CD14-positive monocyte (primary cell): ENCODE results near the gene CRTC2. TPM values are rescaled to one million over a fixed set of nuclear protein-coding genes. Genes with fewer than 3 reads are reported as not detected.

Experiments used
- DNase-seq, 3 donors: peaks; one replicate each; pipeline ENCODE4 v3.0.0-alpha.2; 2011 to 2022
- H2AFZ ChIP-seq: 2 replicates; pipeline ENCODE4 v1.6.0; 2012; ENCODE audit warnings: mild to moderate bottlenecking, low read depth, low read length, inconsistent platforms; ENCODE audit not compliant: insufficient read depth, poor library complexity, severe bottlenecking
- H3K27ac ChIP-seq, 2 donors: 1 replicate in 1 of 2; 2 replicates in 1 of 2; pipeline ENCODE4 v1.5.1; 2012 to 2013; ENCODE audit warnings: low read length in 2 of 2, control low read depth in 1 of 2, inconsistent platforms in 1 of 2, low read depth in 1 of 2, mild to moderate bottlenecking in 1 of 2
- H3K27me3 ChIP-seq, 2 donors: one replicate each; pipeline versions ENCODE4 v1.6.0 to v1.6.1; 2011 to 2013; ENCODE audit warnings: low read length in 2 of 2; ENCODE audit not compliant: control insufficient read depth in 2 of 2, insufficient read depth in 2 of 2
- H3K36me3 ChIP-seq, 2 donors: replicated peaks in 1 of 2; 1 replicate in 1 of 2; 2 replicates in 1 of 2; pipeline versions ENCODE4 v1.5.1 to v1.6.1; 2012 to 2013; ENCODE audit warnings: low read length in 2 of 2, control low read depth in 1 of 2, inconsistent platforms in 1 of 2, mild to moderate bottlenecking in 1 of 2; ENCODE audit not compliant: insufficient read depth in 2 of 2, control insufficient read depth in 1 of 2
- H3K4me1 ChIP-seq, 2 donors: 1 replicate in 1 of 2; 2 replicates in 1 of 2; pipeline versions ENCODE4 v1.5.1 to v1.6.1; 2012 to 2013; ENCODE audit warnings: low read length in 2 of 2, control low read depth in 1 of 2, inconsistent platforms in 1 of 2, mild to moderate bottlenecking in 1 of 2, moderate library complexity in 1 of 2; ENCODE audit not compliant: insufficient read depth in 2 of 2, control insufficient read depth in 1 of 2
- H3K4me2 ChIP-seq: replicated peaks from 2 replicates; pipeline ENCODE3; 2012; ENCODE audit warnings: low read length, moderate library complexity, mild to moderate bottlenecking; ENCODE audit not compliant: poor library complexity, severe bottlenecking; ENCODE audit errors: extremely low read depth
- H3K4me3 ChIP-seq, 3 experiments: fragments of 200-600 bp in 1 of 3; sonication (generic) in 1 of 3; replicated peaks in 1 of 3; 1 replicate in 2 of 3; 2 replicates in 1 of 3; pipeline ENCODE4 v1.5.1; 2011 to 2013; ENCODE audit warnings: low read length in 3 of 3, mild to moderate bottlenecking in 3 of 3, control low read depth in 2 of 3, low read depth in 2 of 3, inconsistent platforms in 1 of 3, moderate library complexity in 1 of 3
- H3K79me2 ChIP-seq: 2 replicates; pipeline ENCODE4 v1.6.0; 2012; ENCODE audit warnings: mild to moderate bottlenecking, control low read depth, inconsistent platforms, low read length, moderate library complexity; ENCODE audit not compliant: insufficient read depth
- H3K9ac ChIP-seq: 2 replicates; pipeline ENCODE4 v1.6.0; 2017; ENCODE audit warnings: low read length, mild to moderate bottlenecking; ENCODE audit not compliant: insufficient read depth, poor library complexity, severe bottlenecking
- H3K9me3 ChIP-seq, 2 donors: replicated peaks in 1 of 2; 1 replicate in 1 of 2; 2 replicates in 1 of 2; pipeline versions ENCODE4 v1.5.1 to v1.6.1; 2012 to 2013; ENCODE audit warnings: low read length in 2 of 2, control low read depth in 1 of 2; ENCODE audit not compliant: control insufficient read depth in 1 of 2, insufficient read depth in 1 of 2
- H4K20me1 ChIP-seq: 2 replicates; pipeline ENCODE4 v1.6.0; 2012; ENCODE audit warnings: mild to moderate bottlenecking, low read length, control low read depth, moderate library complexity; ENCODE audit not compliant: insufficient read depth
- H3K27ac Mint-ChIP-seq, 7 donors: one replicate each; pipeline ENCODE4 v1.8.0; 2020; ENCODE audit warnings: mild to moderate bottlenecking in 7 of 7, mixed read lengths in 7 of 7, moderate library complexity in 6 of 7, inconsistent platforms in 2 of 7
- H3K27me3 Mint-ChIP-seq, 3 donors: one replicate each; pipeline ENCODE4 v1.8.0; 2021 to 2022; ENCODE audit warnings: low read depth in 3 of 3, mild to moderate bottlenecking in 3 of 3, mixed read lengths in 3 of 3, moderate library complexity in 3 of 3, inconsistent platforms in 1 of 3
- H3K36me3 Mint-ChIP-seq, 2 donors: one replicate each; pipeline ENCODE4 v1.8.0; 2020; ENCODE audit warnings: mixed read lengths in 2 of 2, inconsistent platforms in 1 of 2, mild to moderate bottlenecking in 1 of 2
- H3K4me1 Mint-ChIP-seq: one replicate; pipeline ENCODE4 v1.8.0; 2020; ENCODE audit warnings: mild to moderate bottlenecking, mixed read lengths
- H3K4me3 Mint-ChIP-seq, 2 donors: one replicate each; pipeline ENCODE4 v1.8.0; 2020; ENCODE audit warnings: mild to moderate bottlenecking in 2 of 2, mixed read lengths in 2 of 2, moderate library complexity in 1 of 2
- H3K9me3 Mint-ChIP-seq, 7 donors: one replicate each; pipeline ENCODE4 v1.8.0; 2020 to 2022; ENCODE audit warnings: mixed read lengths in 7 of 7, mild to moderate bottlenecking in 6 of 7, moderate library complexity in 6 of 7, inconsistent platforms in 2 of 7
- WGBS: methylation state at CpG from one replicate; pipeline ENCODE4 v1.1.5; 2013; ENCODE audit warnings: missing lambda C conversion rate; ENCODE audit not compliant: insufficient coverage; 5-methylcytosine and 5-hydroxymethylcytosine counted together
- intact Hi-C, 2 donors: fragments of 100-400 bp; cut with micrococcal nuclease; formaldehyde crosslinking; loops; one replicate each; pipeline versions ENCODE4 v1.15.0 to v1.15.1; 2023
- polyA plus RNA-seq, 3 donors: library from polyadenylated mRNA; depleted of rRNA in 1 of 3; unstranded in 2 of 3; stranded (reverse) in 1 of 3; fragments of 300-500 nt in 2 of 3; fragments of >200 nt in 1 of 3; fragmentation: Illumina TruSeq in 2 of 3; gene quantifications; 1 replicate in 2 of 3; 2 replicates in 1 of 3; pipeline ENCODE4 v1.2.3, GENCODE V29; 2012 to 2021
- TF ChIP-seq, protein P1 (sequence below): fragments of 200-600 bp; IDR thresholded peaks from one replicate; pipeline ENCODE4 v1.8.0; 2022; ENCODE audit warnings: antibody characterized with exemption, mild to moderate bottlenecking

CRTC2 gene
- polyA plus RNA-seq, 3 donors: 13.7 to 86.0 (median 21.2) TPM

DNA sequence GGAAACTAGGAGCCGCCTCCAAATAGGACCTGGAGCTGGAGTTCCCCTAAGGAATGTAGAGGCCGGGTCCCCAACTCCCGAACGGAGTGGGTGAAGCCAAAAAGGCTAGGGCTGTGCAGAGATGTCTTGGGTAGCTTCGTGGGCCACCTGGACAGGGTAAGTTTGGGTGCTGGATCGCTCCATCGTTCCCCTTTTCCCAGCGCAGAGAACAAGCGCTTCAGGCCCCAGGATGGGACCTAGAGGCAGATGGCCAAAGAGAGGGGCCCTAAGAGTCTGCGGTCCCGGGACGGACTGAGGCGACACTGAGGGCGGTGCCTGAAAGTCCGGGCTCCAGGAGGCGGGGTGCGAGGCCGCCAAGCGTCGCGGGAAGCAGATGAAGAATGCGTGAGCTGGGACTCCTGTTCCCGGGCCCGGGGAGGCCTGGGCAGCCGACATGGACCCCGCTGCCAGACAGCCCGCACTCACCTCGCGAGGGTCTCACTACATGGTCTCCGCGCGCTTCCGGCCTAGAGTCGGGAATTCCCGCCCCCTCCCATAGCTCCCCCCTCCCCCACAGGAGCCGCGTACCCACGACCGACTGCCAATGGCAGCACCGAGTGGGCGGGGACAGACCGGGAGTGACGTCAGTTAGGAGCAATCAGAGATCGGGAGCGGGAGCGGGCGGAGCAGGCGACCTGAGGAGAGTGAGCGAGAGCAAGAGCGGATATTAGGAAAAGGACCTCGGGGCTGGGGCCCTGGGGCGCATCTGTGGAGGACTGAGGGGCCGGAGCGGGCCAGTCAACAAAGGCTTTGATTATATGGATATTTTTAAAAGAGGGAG lies 4.8 kb upstream of the CRTC2 start, which contains the start of gene SLC39A1:
Gene SLC39A1 (minus strand): TSS at position 508 of the 820 bp plus-strand sequence. CDS start 822 bp downstream, outside the sequence.
- Histone ChIP-seq H3K27ac (peak within 1 kb of the TSS; percentile 90 to 95), H3K9ac (peak within 1 kb of the TSS; percentile 74), H3K4me2 (peak within 1 kb of the TSS; percentile 82), H3K27me3 (no peaks in the 10 kb centered on the region), H3K4me3 (peak within 1 kb of the TSS; percentile 53 to 91 (median 70)), H2AFZ (peak within 1 kb of the TSS; percentile 85), H4K20me1 (peaks cover 13% of the 10 kb centered on the region), H3K36me3 (peaks cover 10 to 27% of the 10 kb centered on the region in 2 donors), H3K79me2 (peaks cover 72% of the 10 kb centered on the region), H3K9me3 (no peaks in the 10 kb centered on the region), H3K4me1 (peaks cover 65 to 78% of the 10 kb centered on the region in 2 donors)
- Mint-ChIP-seq H3K27me3 (peaks cover 0 to 2% (median 0%) of the 10 kb centered on the region in 3 donors), H3K27ac (peak within 1 kb of the TSS; percentile 89 to 98 (median 94)), H3K9me3 (peaks cover 0 to 2% (median 0%) of the 10 kb centered on the region in 7 donors), H3K4me1 (peaks cover 68% of the 10 kb centered on the region), H3K36me3 (peaks cover 17 to 31% of the 10 kb centered on the region in 2 donors), H3K4me3 (peak within 1 kb of the TSS; percentile 79 to 91)
- peak; percentile 87 to 95 (median 94) for DNase-seq
- TF ChIP-seq, protein P1, sequence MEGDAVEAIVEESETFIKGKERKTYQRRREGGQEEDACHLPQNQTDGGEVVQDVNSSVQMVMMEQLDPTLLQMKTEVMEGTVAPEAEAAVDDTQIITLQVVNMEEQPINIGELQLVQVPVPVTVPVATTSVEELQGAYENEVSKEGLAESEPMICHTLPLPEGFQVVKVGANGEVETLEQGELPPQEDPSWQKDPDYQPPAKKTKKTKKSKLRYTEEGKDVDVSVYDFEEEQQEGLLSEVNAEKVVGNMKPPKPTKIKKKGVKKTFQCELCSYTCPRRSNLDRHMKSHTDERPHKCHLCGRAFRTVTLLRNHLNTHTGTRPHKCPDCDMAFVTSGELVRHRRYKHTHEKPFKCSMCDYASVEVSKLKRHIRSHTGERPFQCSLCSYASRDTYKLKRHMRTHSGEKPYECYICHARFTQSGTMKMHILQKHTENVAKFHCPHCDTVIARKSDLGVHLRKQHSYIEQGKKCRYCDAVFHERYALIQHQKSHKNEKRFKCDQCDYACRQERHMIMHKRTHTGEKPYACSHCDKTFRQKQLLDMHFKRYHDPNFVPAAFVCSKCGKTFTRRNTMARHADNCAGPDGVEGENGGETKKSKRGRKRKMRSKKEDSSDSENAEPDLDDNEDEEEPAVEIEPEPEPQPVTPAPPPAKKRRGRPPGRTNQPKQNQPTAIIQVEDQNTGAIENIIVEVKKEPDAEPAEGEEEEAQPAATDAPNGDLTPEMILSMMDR: no peak
- intact Hi-C loops: loop anchor here in 1 of 2 donors (2.0 to 5.0 kb wide), 2 partner anchors 16 to 171 kb away; partner anchors contain the start of gene DENND4B
- under 1% methylated on average over 38 of the region's 54 CpGs for WGBS
